Adrenal gland (tissue), 19 donors: ENCODE measurements around the gene CYP27B1. TPM values are rescaled to one million over a fixed set of nuclear protein-coding genes. Genes with fewer than 3 reads are reported as not detected.

ENCODE experiments used
- DNase-seq, 7 donors: peaks; one replicate each; pipeline ENCODE4 v3.0.0-alpha.2; 2019 to 2020
- H3K27ac ChIP-seq, 5 donors: fragments of 200-600 bp; sonication (generic) in 4 of 5; 1 replicate in 3 of 5; 2 replicates in 2 of 5; pipeline versions ENCODE4 v1.5.1 to v1.8.0; 2016 to 2020; ENCODE audit warnings: mild to moderate bottlenecking in 1 of 5
- H3K27me3 ChIP-seq: fragments of 200-600 bp; 2 replicates; pipeline ENCODE4 v1.8.0; 2021
- H3K36me3 ChIP-seq, 2 donors: fragments of 200-600 bp; replicated peaks in 1 of 2; 1 replicate in 1 of 2; 2 replicates in 1 of 2; pipeline versions ENCODE4 v1.5.1 to v1.8.0; 2018 to 2022
- H3K4me1 ChIP-seq, 2 donors: fragments of 200-600 bp; replicated peaks in 1 of 2; 1 replicate in 1 of 2; 2 replicates in 1 of 2; pipeline versions ENCODE4 v1.5.1 to v1.8.0; 2018 to 2021
- H3K4me3 ChIP-seq, 4 donors: fragments of 200-600 bp; sonication (generic) in 3 of 4; one replicate each; pipeline ENCODE4 v1.5.1; 2016 to 2018
- H3K9me3 ChIP-seq, 3 donors: fragments of 200-600 bp; sonication (generic) in 1 of 3; replicated peaks in 1 of 3; 1 replicate in 2 of 3; 2 replicates in 1 of 3; pipeline versions ENCODE4 v1.5.1 to v1.8.0; 2016 to 2021
- POLR2A ChIP-seq, 2 donors: fragments of 450-650 bp; IDR thresholded peaks; one replicate each; pipeline ENCODE4 v1.6.1; 2017; ENCODE audit warnings: antibody characterized with exemption in 2 of 2, mild to moderate bottlenecking in 2 of 2, moderate library complexity in 1 of 2
- WGBS, 4 donors: extraction: QIAGEN DNeasy Blood & Tissue Kit in 2 of 4; methylation state at CpG; one replicate each; pipeline versions ENCODE4 v1.1.5 to v1.1.7; 2013 to 2017; 5-methylcytosine and 5-hydroxymethylcytosine counted together
- intact Hi-C, 2 donors: fragments of 100-400 bp; cut with DNase I; formaldehyde crosslinking; loops; one replicate each; pipeline versions ENCODE4 v1.14.1 to v1.15.0; 2022 to 2023
- long read RNA-seq, 10 donors: library from polyadenylated mRNA in 3 of 10; unstranded in 2 of 10; stranded (forward) in 1 of 10; transcript quantifications; one replicate each; pipeline ENCODE4 v2.0.0 and lab custom pipeline, GENCODE V29; 2021 to 2026
- polyA plus RNA-seq, 3 donors: library from polyadenylated mRNA; stranded (reverse); fragments of 200-250 nt in 2 of 3; fragments of 350-450 nt in 1 of 3; fragmentation: Illumina TruSeq in 1 of 3; extraction: RNeasy Lipid Tissue Mini Kit (QIAGEN cat#74804) in 1 of 3; gene quantifications; one replicate each; pipeline ENCODE4 v1.2.3, GENCODE V29; 2013 to 2014
- total RNA-seq, 9 donors: library from RNA; depleted of rRNA in 4 of 9; stranded (reverse); fragments of >200 nt in 4 of 9; fragments of 120-200 nt in 1 of 9; fragmentation: NEBNext Ultra II Directional in 1 of 9; extraction: Animal tissue kit (Norgen Biotek cat#: 25700) in 1 of 9; gene quantifications; one replicate each; pipeline versions ENCODE4 v1.1.0 to v1.2.4, GENCODE V29; 2013 to 2023
- TF ChIP-seq, protein P1 (sequence below), 6 experiments: fragments of 450-650 bp in 4 of 6; fragments of 200-600 bp in 2 of 6; sonication (generic) in 1 of 6; IDR thresholded peaks; 1 replicate in 5 of 6; 2 replicates in 1 of 6; pipeline versions ENCODE4 v1.5.1 to v1.8.0; 2016 to 2021; ENCODE audit warnings: antibody characterized with exemption in 6 of 6, mild to moderate bottlenecking in 2 of 6, moderate library complexity in 1 of 6
- donor health status: healthy with polysubstance abuse.
- donor health status: Bipolar disorder and iron deficiency.
- donor health status: DM: yes; HTN: yes; CAD: no.
- donor health status: DM: no; HTN: no; CAD: no.
- donor health status: DM: no; HTN: no; CAD: no.
- donor health status: DM: yes; HTN: yes; CAD: no.

The CYP27B1 gene, protein sequence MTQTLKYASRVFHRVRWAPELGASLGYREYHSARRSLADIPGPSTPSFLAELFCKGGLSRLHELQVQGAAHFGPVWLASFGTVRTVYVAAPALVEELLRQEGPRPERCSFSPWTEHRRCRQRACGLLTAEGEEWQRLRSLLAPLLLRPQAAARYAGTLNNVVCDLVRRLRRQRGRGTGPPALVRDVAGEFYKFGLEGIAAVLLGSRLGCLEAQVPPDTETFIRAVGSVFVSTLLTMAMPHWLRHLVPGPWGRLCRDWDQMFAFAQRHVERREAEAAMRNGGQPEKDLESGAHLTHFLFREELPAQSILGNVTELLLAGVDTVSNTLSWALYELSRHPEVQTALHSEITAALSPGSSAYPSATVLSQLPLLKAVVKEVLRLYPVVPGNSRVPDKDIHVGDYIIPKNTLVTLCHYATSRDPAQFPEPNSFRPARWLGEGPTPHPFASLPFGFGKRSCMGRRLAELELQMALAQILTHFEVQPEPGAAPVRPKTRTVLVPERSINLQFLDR
- total RNA-seq (10 to 100 TPM in 1 of 9 donors, 1 to 10 TPM in 7, under 1 TPM in 1; 0.48 to 10.4 (median 2.8) TPM), polyA plus RNA-seq (1 to 10 TPM; 2.5 to 3.8 (median 3.5) TPM)
- long read RNA-seq, donor 1, result 0 reads
- long read RNA-seq, donor 2, result 0 reads
- long read RNA-seq, donor 3, result 0 reads
- long read RNA-seq, donor 4, partial matches to known transcripts, result 0 of 1 reads
- long read RNA-seq, donor 4, other reads (novel, unspliced or antisense), result 1 of 1 reads
- long read RNA-seq, donor 5, partial matches to known transcripts, result 11 of 18 reads
- long read RNA-seq, donor 5, other reads (novel, unspliced or antisense), result 5 of 18 reads
- long read RNA-seq, donor 6, partial matches to known transcripts, result 1 of 1 reads
- long read RNA-seq, donor 6, other reads (novel, unspliced or antisense), result 0 of 1 reads
- long read RNA-seq, donor 7, result 0 reads
- long read RNA-seq, donor 8, result 0 reads
- long read RNA-seq, donor 9, result 0 reads
- long read RNA-seq, donor 10, result 0 reads

DNA sequence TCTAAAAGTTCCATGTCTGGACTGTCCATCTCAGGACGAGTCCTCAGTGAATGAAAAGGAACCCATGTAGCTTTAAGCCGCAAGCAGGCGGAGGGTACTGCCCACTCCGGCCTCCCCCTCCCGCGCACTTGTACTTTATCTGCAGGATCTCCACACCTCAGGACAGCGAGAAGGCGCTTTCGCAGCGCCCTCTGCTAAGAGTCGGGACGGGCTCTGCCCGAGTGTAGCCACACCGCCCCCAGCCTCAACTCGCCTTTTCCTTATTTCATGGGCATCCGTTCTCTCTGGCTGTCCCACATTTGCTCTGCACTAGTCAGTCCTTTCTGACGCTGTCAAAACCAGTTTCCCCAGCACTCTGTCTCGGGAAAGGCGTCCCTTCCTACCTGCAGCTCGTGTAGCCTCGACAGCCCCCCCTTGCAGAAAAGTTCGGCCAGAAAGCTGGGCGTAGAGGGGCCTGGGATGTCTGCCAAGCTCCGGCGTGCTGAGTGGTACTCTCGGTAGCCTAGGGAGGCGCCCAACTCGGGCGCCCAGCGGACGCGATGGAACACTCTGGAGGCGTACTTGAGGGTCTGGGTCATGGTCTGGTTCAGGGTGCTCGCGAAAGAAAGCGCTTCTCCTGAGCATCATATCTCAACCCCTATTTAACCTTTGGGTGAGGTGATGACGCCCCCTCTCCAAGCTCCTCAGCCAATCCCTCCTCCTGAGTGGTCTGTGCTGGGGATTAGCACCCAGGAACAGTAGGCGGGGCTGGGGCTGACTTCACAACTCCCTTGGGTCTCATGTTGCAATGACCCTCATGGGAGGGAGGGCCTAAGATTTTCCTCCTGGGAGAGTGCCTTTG lies at the start of gene CYP27B1:
Gene CYP27B1 (minus strand): TSS at position 615 of the 841 bp plus-strand sequence. CDS start 37 bp downstream, at position 578.
- DNase-seq, result peak in 3 of 7 donors; percentile 34 to 59 (median 43)
- Histone ChIP-seq H3K27me3 (no peaks in the 10 kb centered on the region), H3K36me3 (no peaks in the 10 kb centered on the region), H3K9me3 (no peaks in the 10 kb centered on the region), H3K27ac (no peak within 1 kb of the TSS), H3K4me1 (peaks cover 29 to 37% of the 10 kb centered on the region in 2 donors), H3K4me3 (peak within 1 kb of the TSS in 1 of 4 donors; percentile 58)
- intact Hi-C loops, result no loop called here
- 4 to 6% (median 5%) methylated on average over 30 to 38 of the region's 38 CpGs for WGBS, 4 donors
- TF ChIP-seq POLR2A (IDR thresholded peaks at IDR 0.05), result no peak
- TF ChIP-seq, protein P1, sequence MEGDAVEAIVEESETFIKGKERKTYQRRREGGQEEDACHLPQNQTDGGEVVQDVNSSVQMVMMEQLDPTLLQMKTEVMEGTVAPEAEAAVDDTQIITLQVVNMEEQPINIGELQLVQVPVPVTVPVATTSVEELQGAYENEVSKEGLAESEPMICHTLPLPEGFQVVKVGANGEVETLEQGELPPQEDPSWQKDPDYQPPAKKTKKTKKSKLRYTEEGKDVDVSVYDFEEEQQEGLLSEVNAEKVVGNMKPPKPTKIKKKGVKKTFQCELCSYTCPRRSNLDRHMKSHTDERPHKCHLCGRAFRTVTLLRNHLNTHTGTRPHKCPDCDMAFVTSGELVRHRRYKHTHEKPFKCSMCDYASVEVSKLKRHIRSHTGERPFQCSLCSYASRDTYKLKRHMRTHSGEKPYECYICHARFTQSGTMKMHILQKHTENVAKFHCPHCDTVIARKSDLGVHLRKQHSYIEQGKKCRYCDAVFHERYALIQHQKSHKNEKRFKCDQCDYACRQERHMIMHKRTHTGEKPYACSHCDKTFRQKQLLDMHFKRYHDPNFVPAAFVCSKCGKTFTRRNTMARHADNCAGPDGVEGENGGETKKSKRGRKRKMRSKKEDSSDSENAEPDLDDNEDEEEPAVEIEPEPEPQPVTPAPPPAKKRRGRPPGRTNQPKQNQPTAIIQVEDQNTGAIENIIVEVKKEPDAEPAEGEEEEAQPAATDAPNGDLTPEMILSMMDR (IDR thresholded peaks at IDR 0.05), result no peak

DNA sequence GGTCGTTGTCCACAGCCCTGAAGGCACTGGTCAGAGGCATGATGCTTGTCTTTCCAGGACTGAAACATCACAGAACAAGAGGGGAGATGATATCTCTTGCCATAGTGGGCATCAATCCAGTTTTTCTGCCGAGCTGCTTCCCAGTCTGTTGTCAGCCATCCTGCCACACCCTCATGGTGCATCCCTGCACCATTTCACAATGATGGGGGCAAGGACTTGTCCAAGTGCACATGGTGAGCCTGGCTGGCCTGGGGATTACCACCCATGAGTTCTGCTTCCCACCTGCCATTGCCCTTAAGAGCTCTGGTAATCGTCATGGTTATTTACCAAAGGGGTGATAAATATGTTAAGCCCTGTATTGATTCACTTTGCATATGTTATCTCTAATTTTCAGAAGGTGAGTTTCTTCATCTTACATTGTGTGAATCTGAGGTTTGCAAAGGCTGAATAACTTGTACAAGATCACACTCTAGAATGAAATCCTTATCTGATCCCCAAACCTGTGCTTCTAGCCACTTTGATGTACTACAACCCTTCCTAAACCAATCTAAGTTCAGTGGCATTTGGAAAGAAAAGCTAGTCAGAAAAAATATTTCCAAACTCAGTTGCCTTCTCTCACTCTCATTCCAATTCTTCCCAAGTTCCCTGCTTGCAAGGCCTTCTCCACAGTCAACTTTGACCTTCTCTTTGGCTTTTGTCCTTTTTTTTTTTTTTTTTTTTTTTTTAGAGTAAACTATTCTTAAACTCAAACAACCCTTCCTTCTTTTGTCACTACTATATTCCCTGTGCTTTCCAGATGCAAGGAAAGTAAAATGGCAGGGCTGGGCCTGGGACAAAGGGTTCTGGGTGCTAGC lies 49.4 kb upstream of the CYP27B1 start:
- no peaks in the 10 kb centered on the region for H3K9me3 ChIP-seq
- no peak for TF ChIP-seq POLR2A (IDR thresholded peaks at IDR 0.05)
- TF ChIP-seq, protein P1 (IDR thresholded peaks at IDR 0.05), result no peak
- intact Hi-C loops, result no loop called here
- no peak for DNase-seq
- peak overlapping the region in 2 of 5 donors; percentile 53 to 70 for H3K27ac ChIP-seq
- no peak overlapping the region for H3K4me3 ChIP-seq
- 39 to 56% (median 49%) methylated on average over 2 to 3 of the region's 3 CpGs for WGBS, 4 donors
- peaks cover 12 to 41% of the 10 kb centered on the region in 2 donors for H3K4me1 ChIP-seq
- peaks cover 0 to 46% of the 10 kb centered on the region in 2 donors for H3K36me3 ChIP-seq
- no peaks in the 10 kb centered on the region for H3K27me3 ChIP-seq

DNA sequence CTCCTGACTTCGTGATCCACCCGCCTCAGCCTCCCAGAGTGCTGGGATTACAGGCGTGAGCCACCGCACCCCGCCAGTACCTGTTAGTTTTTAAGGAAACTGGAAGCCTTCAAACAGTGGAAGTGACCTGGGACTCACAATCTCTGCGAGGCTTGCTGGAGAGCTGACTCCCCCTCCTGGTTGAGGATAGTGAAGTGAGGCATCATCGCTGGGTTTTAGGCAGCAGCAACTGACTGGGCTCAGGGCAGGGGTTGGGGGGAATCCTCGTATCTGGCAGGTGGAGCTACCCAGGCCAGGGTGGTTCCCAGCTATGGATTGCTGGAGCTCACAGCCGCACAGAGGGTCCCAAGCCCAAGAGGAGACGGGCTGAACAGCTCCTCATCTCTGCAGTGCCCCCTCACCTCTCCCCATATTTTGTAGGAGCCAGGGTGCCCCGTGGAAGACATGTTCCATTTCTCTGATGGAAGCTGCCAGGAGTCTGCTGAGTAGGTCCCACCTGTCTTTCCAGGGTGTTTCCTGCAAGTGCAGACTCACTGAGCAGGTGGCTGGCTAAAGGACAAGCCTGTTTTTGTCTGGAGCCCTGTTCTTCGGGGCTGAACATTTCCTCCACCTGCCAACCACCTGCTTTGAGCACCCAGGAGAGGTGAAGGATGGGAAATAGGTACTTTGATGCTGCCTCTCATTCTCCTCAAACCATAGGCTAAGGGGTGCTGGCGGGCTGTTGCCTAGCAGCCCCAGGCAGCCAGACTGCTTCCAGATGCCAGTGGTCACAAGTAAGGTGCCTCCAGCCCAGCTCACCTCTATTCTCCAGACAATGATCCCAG lies 48.5 kb upstream of the CYP27B1 start:
- Histone ChIP-seq H3K27ac (peak overlapping the region in 2 of 5 donors; percentile 26 to 30), H3K27me3 (no peaks in the 10 kb centered on the region), H3K36me3 (peaks cover 0 to 46% of the 10 kb centered on the region in 2 donors), H3K9me3 (no peaks in the 10 kb centered on the region), H3K4me1 (peaks cover 12 to 41% of the 10 kb centered on the region in 2 donors), H3K4me3 (no peak overlapping the region)
- TF ChIP-seq, protein P1 (IDR thresholded peaks at IDR 0.05), result no peak
- peak in 1 of 2 donors; percentile 5 for TF ChIP-seq POLR2A (IDR thresholded peaks at IDR 0.05)
- 69 to 84% (median 82%) methylated on average over 11 to 13 of the region's 13 CpGs for WGBS, 4 donors
- intact Hi-C loops, result no loop called here
- DNase-seq, result no peak
